OCI-LY3 (cell line): ENCODE results near the gene GABPA.
"Not testable (repeated sequence)": the region's sequence is repeated elsewhere in the genome, so short reads cannot be mapped to it uniquely, and the experiment has no call there.

ENCODE experiments used
- H2AFZ ChIP-seq: fragments of 200-600, 300-600 bp; shearing (Covaris generic); 2 replicates; pipeline ENCODE4 v1.6.0; 2014; ENCODE audit warnings: antibody characterized with exemption, low read depth, low read length
- H3K27ac ChIP-seq: fragments of 200-600, 300-600 bp; sonication (generic); 2 replicates; pipeline ENCODE4 v1.5.1; 2014; ENCODE audit warnings: mild to moderate bottlenecking, low read length, moderate library complexity, mixed read lengths
- H3K27me3 ChIP-seq: fragments of 200-600, 300-600 bp; sonication (generic); 2 replicates; pipeline ENCODE4 v1.6.1; 2014; ENCODE audit warnings: low read depth, low read length, mixed read lengths
- H3K36me3 ChIP-seq: fragments of 200-600, 300-600 bp; sonication (generic); replicated peaks from 2 replicates; pipeline ENCODE3; 2014; ENCODE audit warnings: low read depth, low read length, mixed read lengths
- H3K4me1 ChIP-seq: fragments of 300-600, 200-600 bp; sonication (generic); 2 replicates; pipeline ENCODE4 v1.6.1; 2014; ENCODE audit warnings: low read length, mixed read lengths
- H3K4me2 ChIP-seq: fragments of 200-600, 300-600 bp; sonication (generic); 2 replicates; pipeline ENCODE4 v1.6.1; 2014; ENCODE audit warnings: low read length, mixed read lengths
- H3K4me3 ChIP-seq: fragments of 300-600, 200-600 bp; sonication (generic); 2 replicates; pipeline ENCODE4 v1.5.1; 2014; ENCODE audit warnings: antibody characterized with exemption, mild to moderate bottlenecking, low read length, moderate library complexity
- H3K79me2 ChIP-seq: fragments of 300-600, 200-600 bp; shearing (Covaris generic); 2 replicates; pipeline ENCODE4 v1.6.1; 2014; ENCODE audit warnings: mild to moderate bottlenecking, low read length, mixed read lengths
- H3K9ac ChIP-seq: fragments of 300-600, 200-600 bp; shearing (Covaris generic); 2 replicates; pipeline ENCODE4 v1.6.0; 2014; ENCODE audit warnings: mild to moderate bottlenecking, low read length, moderate library complexity
- H3K9me3 ChIP-seq: fragments of 200-600, 300-600 bp; shearing (Covaris generic); 2 replicates; pipeline ENCODE4 v1.6.1; 2014; ENCODE audit warnings: low read length, mixed read lengths; ENCODE audit not compliant: insufficient read depth
- H4K20me1 ChIP-seq: fragments of 200-600, 300-600 bp; sonication (generic); 2 replicates; pipeline ENCODE4 v1.6.1; 2016; ENCODE audit warnings: low read length, mixed read lengths; ENCODE audit not compliant: insufficient read depth
- CTCF ChIP-seq: fragments of 200-600, 300-600 bp; sonication (generic); IDR thresholded peaks from 2 replicates; pipeline ENCODE4 v1.5.1; 2014; ENCODE audit warnings: antibody characterized with exemption, low read length, low read depth
- EZH2phosphoT487 ChIP-seq: fragments of 200-600 bp; shearing (Covaris generic); IDR thresholded peaks from 2 replicates; pipeline ENCODE4 v1.6.1; 2018; ENCODE audit warnings: antibody characterized with exemption, mixed run types, low read depth

GABPA gene

GRCh38 chr21:25691976-25692375 lies 42.8 kb upstream of the GABPA start:
- H2AFZ ChIP-seq: no peak overlapping the region
- H4K20me1 ChIP-seq: no peaks in the 10 kb centered on the region
- H3K27ac ChIP-seq: no peak overlapping the region
- H3K9me3 ChIP-seq: no peaks in the 10 kb centered on the region
- TF ChIP-seq EZH2phosphoT487 (no peak), CTCF (no peak)
- no peak overlapping the region for H3K4me2 ChIP-seq
- no peaks in the 10 kb centered on the region for H3K36me3 ChIP-seq
- H3K4me3 ChIP-seq: no peak overlapping the region
- no peaks in the 10 kb centered on the region for H3K79me2 ChIP-seq
- no peaks in the 10 kb centered on the region for H3K4me1 ChIP-seq
- no peaks in the 10 kb centered on the region for H3K27me3 ChIP-seq
- H3K9ac ChIP-seq: no peak overlapping the region

GRCh38 chr21:25695461-25695860 lies 39.3 kb upstream of the GABPA start:
- H3K36me3 ChIP-seq, H3K9ac ChIP-seq, H3K4me2 ChIP-seq, H3K79me2 ChIP-seq, H4K20me1 ChIP-seq, H2AFZ ChIP-seq, H3K4me1 ChIP-seq, H3K4me3 ChIP-seq, H3K27ac ChIP-seq, H3K9me3 ChIP-seq, H3K27me3 ChIP-seq: not testable (repeated sequence)

- Histone ChIP-seq H3K4me3 (no peak overlapping the region), H3K9ac (no peak overlapping the region), H3K27me3 (no peaks in the 10 kb centered on the region), H3K36me3 (no peaks in the 10 kb centered on the region), H3K79me2 (no peaks in the 10 kb centered on the region), H3K27ac (no peak overlapping the region), H3K9me3 (no peaks in the 10 kb centered on the region), H2AFZ (no peak overlapping the region), H3K4me1 (no peaks in the 10 kb centered on the region), H3K4me2 (no peak overlapping the region), H4K20me1 (no peaks in the 10 kb centered on the region)
- TF ChIP-seq EZH2phosphoT487: no peak
- TF ChIP-seq CTCF: no peak
Observed at GRCh38 chr21:25700741-25701140, 34.0 kb upstream of the GABPA start.

GRCh38 chr21:25701529-25701928 lies 33.2 kb upstream of the GABPA start:
- Histone ChIP-seq H3K4me1 (no peaks in the 10 kb centered on the region), H3K9ac (no peak overlapping the region), H3K79me2 (no peaks in the 10 kb centered on the region), H3K4me2 (no peak overlapping the region), H3K4me3 (no peak overlapping the region), H3K9me3 (no peaks in the 10 kb centered on the region), H4K20me1 (no peaks in the 10 kb centered on the region), H3K36me3 (no peaks in the 10 kb centered on the region), H2AFZ (no peak overlapping the region), H3K27ac (no peak overlapping the region), H3K27me3 (no peaks in the 10 kb centered on the region)
- no peak for TF ChIP-seq EZH2phosphoT487
- TF ChIP-seq CTCF: no peak
